GM23248 (cell line): ENCODE results near the gene KNG1. TPM values are rescaled to one million over a fixed set of nuclear protein-coding genes. Genes with fewer than 3 reads are reported as not detected.
"Not testable (repeated sequence)": the region's sequence is repeated elsewhere in the genome, so short reads cannot be mapped to it uniquely, and the experiment has no call there.

ENCODE experiments used
- DNase-seq: peaks from one replicate; pipeline ENCODE4 v3.0.0-alpha.2; 2015
- H2AFZ ChIP-seq: fragments of 200-600 bp; sonication (generic); 2 replicates; pipeline ENCODE4 v1.6.1; 2016; ENCODE audit warnings: antibody characterized with exemption
- H3F3A ChIP-seq: fragments of 200-600 bp; sonication (generic); 2 replicates; pipeline ENCODE4 v1.6.1; 2016; ENCODE audit warnings: mild to moderate bottlenecking, antibody characterized with exemption, mixed run types; ENCODE audit not compliant: insufficient read depth
- H3K27ac ChIP-seq: fragments of 200-600 bp; sonication (generic); 2 replicates; pipeline ENCODE4 v1.5.1; 2016; ENCODE audit warnings: mild to moderate bottlenecking
- H3K27me3 ChIP-seq: fragments of 200-600 bp; sonication (generic); replicated peaks from 2 replicates; pipeline ENCODE4 v1.6.1; 2016; ENCODE audit warnings: mild to moderate bottlenecking; ENCODE audit not compliant: insufficient read depth
- H3K36me3 ChIP-seq: fragments of 200-600 bp; sonication (generic); 2 replicates; pipeline ENCODE4 v1.6.1; 2016; ENCODE audit warnings: low read depth, mild to moderate bottlenecking
- H3K4me1 ChIP-seq: fragments of 200-600 bp; sonication (generic); 2 replicates; pipeline ENCODE4 v1.6.1; 2016; ENCODE audit warnings: mild to moderate bottlenecking; ENCODE audit not compliant: insufficient read depth
- H3K4me2 ChIP-seq: fragments of 200-600 bp; sonication (generic); one replicate; pipeline ENCODE4 v1.6.1; 2016; ENCODE audit warnings: mild to moderate bottlenecking; ENCODE audit not compliant: unreplicated experiment
- H3K4me3 ChIP-seq: fragments of 200-600 bp; sonication (generic); 2 replicates; pipeline ENCODE4 v1.5.1; 2016; ENCODE audit warnings: mild to moderate bottlenecking
- H3K79me2 ChIP-seq: fragments of 200-600 bp; sonication (generic); 2 replicates; pipeline ENCODE4 v1.6.1; 2016; ENCODE audit warnings: mild to moderate bottlenecking; ENCODE audit not compliant: insufficient read depth
- H3K9ac ChIP-seq: fragments of 200-600 bp; sonication (generic); 2 replicates; pipeline ENCODE4 v1.6.1; 2016; ENCODE audit warnings: mild to moderate bottlenecking
- H3K9me2 ChIP-seq: fragments of 200-600 bp; sonication (generic); 2 replicates; pipeline ENCODE4 v1.6.1; 2016; ENCODE audit warnings: mixed run types, mild to moderate bottlenecking, moderate library complexity; ENCODE audit not compliant: insufficient read depth
- H3K9me3 ChIP-seq: fragments of 200-600 bp; sonication (generic); one replicate; pipeline ENCODE4 v1.6.1; 2017; ENCODE audit warnings: low read depth
- H4K20me1 ChIP-seq: fragments of 200-600 bp; sonication (generic); 2 replicates; pipeline ENCODE4 v1.6.0; 2016; ENCODE audit not compliant: insufficient read depth
- EZH2 ChIP-seq: fragments of 200-600 bp; sonication (generic); IDR thresholded peaks from 2 replicates; pipeline ENCODE4 v1.6.1; 2018; ENCODE audit warnings: antibody characterized with exemption, mild to moderate bottlenecking; ENCODE audit not compliant: insufficient read depth, poor library complexity, severe bottlenecking
- EZH2phosphoT487 ChIP-seq: fragments of 200-600 bp; sonication (generic); IDR thresholded peaks from 2 replicates; pipeline ENCODE4 v1.6.1; 2018; ENCODE audit warnings: antibody characterized with exemption, moderate library complexity, mild to moderate bottlenecking, low read depth; ENCODE audit not compliant: insufficient read depth
- WGBS, 2 experiments: methylation state at CpG; one replicate each; pipeline ENCODE4 v1.1.6; 2015 to 2017; ENCODE audit warnings: low lambda C conversion rate in 2 of 2, low coverage in 1 of 2; ENCODE audit errors: missing lambda C conversion rate in 2 of 2; 5-methylcytosine and 5-hydroxymethylcytosine counted together
- in situ Hi-C: fragments of 300-500 bp; cut with MboI; formaldehyde crosslinking; loops from 2 replicates; pipeline ENCODE4 v1.15.0; 2020
- polyA plus RNA-seq: library from polyadenylated mRNA; unstranded; fragments of >200 nt; fragmentation: Nextera tagmentation; extraction: Ambion mirVana; gene quantifications from 2 replicates; pipeline ENCODE4 v1.2.1, GENCODE V29; 2016
- total RNA-seq: library from RNA; depleted of rRNA; stranded (reverse); fragments of >200 nt; shearing (Covaris generic); gene quantifications from 2 replicates; pipeline ENCODE4 v1.2.3, GENCODE V29; 2014

The KNG1 gene
- total and polyA plus RNA-seq, 2 experiments from 2014 or later = not detected

GRCh38 chr3:186700267-186700666 lies 16.9 kb upstream of the KNG1 start:
- Histone ChIP-seq H4K20me1 (no peaks in the 10 kb centered on the region), H3K79me2 (no peaks in the 10 kb centered on the region), H3K27ac (no peak overlapping the region), H3K36me3 (no peaks in the 10 kb centered on the region), H3K4me1 (no peaks in the 10 kb centered on the region), H3K9ac (no peak overlapping the region), H3F3A (no peaks in the 10 kb centered on the region), H3K9me2 (no peaks in the 10 kb centered on the region), H2AFZ (no peak overlapping the region), H3K27me3 (peaks cover 15% of the 10 kb centered on the region), H3K9me3 (no peaks in the 10 kb centered on the region), H3K4me2 (no peak overlapping the region), H3K4me3 (no peak overlapping the region)
- WGBS, 2 experiments = 74 to 78% methylated on average over 3 of the region's 3 CpGs
- DNase-seq = peak; percentile 24
- in situ Hi-C loops = no loop called here
- TF ChIP-seq EZH2 (no peak), EZH2phosphoT487 (no peak)

GRCh38 chr3:186702451-186702850 lies 14.7 kb upstream of the KNG1 start:
- H3K27me3 ChIP-seq, H3K36me3 ChIP-seq, H3K79me2 ChIP-seq, H3K9me2 ChIP-seq, H3K9ac ChIP-seq, DNase-seq, H3K4me3 ChIP-seq, H3K27ac ChIP-seq, H4K20me1 ChIP-seq, H2AFZ ChIP-seq, in situ Hi-C loops, H3K9me3 ChIP-seq, H3K4me2 ChIP-seq, H3K4me1 ChIP-seq, H3F3A ChIP-seq: not testable (repeated sequence)

- Histone ChIP-seq H2AFZ (no peak overlapping the region), H3K36me3 (no peaks in the 10 kb centered on the region), H3K9me3 (no peaks in the 10 kb centered on the region), H3K4me3 (no peak overlapping the region), H3K79me2 (no peaks in the 10 kb centered on the region), H4K20me1 (no peaks in the 10 kb centered on the region), H3F3A (no peaks in the 10 kb centered on the region), H3K9me2 (no peaks in the 10 kb centered on the region), H3K27ac (no peak overlapping the region), H3K9ac (no peak overlapping the region), H3K4me1 (no peaks in the 10 kb centered on the region), H3K27me3 (peaks cover 17% of the 10 kb centered on the region), H3K4me2 (no peak overlapping the region)
- 42 to 44% methylated on average over 6 of the region's 6 CpGs for WGBS, 2 experiments
- TF ChIP-seq EZH2 (no peak), EZH2phosphoT487 (no peak)
- DNase-seq = no peak
- in situ Hi-C loops = no loop called here
Measured at GRCh38 chr3:186705882-186706780, 11.0 kb upstream of the KNG1 start.

GRCh38 chr3:186708983-186709679 lies 8.0 kb upstream of the KNG1 start:
- Histone ChIP-seq H3K4me2 (no peak overlapping the region), H3K4me3 (no peak overlapping the region), H3K36me3 (no peaks in the 10 kb centered on the region), H3K9me3 (no peaks in the 10 kb centered on the region), H3K79me2 (no peaks in the 10 kb centered on the region), H3K9ac (no peak overlapping the region), H4K20me1 (no peaks in the 10 kb centered on the region), H2AFZ (no peak overlapping the region), H3K9me2 (no peaks in the 10 kb centered on the region), H3K27me3 (peaks cover 34% of the 10 kb centered on the region), H3F3A (no peaks in the 10 kb centered on the region), H3K4me1 (no peaks in the 10 kb centered on the region), H3K27ac (no peak overlapping the region)
- DNase-seq = no peak
- in situ Hi-C loops = no loop called here
- 22 to 26% methylated on average over 6 of the region's 6 CpGs for WGBS, 2 experiments
- TF ChIP-seq EZH2 = no peak
- TF ChIP-seq EZH2phosphoT487 = no peak

- H3K9me2 ChIP-seq, H3K27ac ChIP-seq, in situ Hi-C loops, H3K9ac ChIP-seq, H3K36me3 ChIP-seq, DNase-seq, H3K4me2 ChIP-seq, H2AFZ ChIP-seq, H3F3A ChIP-seq, H4K20me1 ChIP-seq, H3K4me3 ChIP-seq, H3K4me1 ChIP-seq, H3K9me3 ChIP-seq, H3K79me2 ChIP-seq: not testable (repeated sequence)
- WGBS, 2 experiments = 63 to 64% methylated on average over 4 of the region's 4 CpGs
- H3K27me3 ChIP-seq = peaks cover 32% of the 10 kb centered on the region
Measured at GRCh38 chr3:186710694-186711093, 6.5 kb upstream of the KNG1 start.
